ENCODE measurements around the gene CDYL2. TPM values are rescaled to one million over a fixed set of nuclear protein-coding genes. Genes with fewer than 3 reads are reported as not detected.

CDYL2 gene
- total RNA-seq, 4 donors from 2014 or later: 0.80 to 2.8 (median 1.8) TPM

DNA sequence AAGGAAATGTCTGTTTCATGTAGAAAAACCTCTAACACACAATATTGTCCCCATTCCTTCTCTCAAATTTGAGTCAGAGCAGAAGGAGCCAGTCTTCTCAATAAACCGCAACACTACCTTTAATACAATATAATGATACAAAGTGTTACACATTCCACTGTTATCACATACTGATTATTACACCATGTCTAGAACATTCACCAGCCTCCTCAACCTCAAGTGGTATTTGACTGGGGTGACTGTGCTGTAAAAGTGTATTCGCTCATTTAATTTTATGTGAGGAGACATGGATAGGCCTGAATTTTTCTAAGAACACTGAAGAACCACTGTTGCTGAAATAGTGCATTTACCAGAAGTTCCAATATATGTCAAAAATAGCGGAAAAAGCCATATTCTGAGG, 10.3 kb downstream of the CDYL2 start:
- in situ Hi-C loops (cut with MboI; ENCODE audit: low sequenced_read_pairs in 4 of 4): no loop called here
- H3K9me3 ChIP-seq: no peaks in the 10 kb centered on the region

DNA sequence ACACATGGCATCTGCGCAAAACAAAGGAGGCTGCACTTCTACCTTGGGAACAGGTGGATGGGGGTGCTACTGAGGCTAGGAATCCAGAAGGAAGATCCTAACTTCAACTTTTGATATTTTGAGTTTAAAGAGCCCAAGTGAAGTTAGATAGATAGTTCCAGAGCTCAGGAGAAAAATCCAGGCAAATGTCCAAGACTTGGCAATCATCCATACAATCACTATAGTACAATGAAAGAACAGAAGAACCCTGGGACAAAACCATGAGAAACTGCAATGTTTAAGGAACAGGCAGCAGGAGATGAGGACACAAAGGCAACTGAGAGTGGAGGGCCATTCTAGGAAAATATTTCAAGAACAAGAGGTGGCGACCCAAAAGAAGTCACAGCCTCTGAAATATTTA, 12.4 kb downstream of the CDYL2 start:
- no peak overlapping the region for H3K27ac ChIP-seq
- no peaks in the 10 kb centered on the region for H3K9me3 ChIP-seq
- no peaks in the 10 kb centered on the region for H3K4me1 ChIP-seq
- in situ Hi-C loops (cut with MboI; ENCODE audit: low sequenced_read_pairs in 4 of 4): no loop called here
- intact Hi-C loops (cut with DNase I; ENCODE audit: low total_unique reads): no loop called here
- ATAC-seq (no peak), DNase-seq (no peak)
- no peak overlapping the region for H3K4me3 ChIP-seq
- no peaks in the 10 kb centered on the region for H3K36me3 ChIP-seq
- no peak for TF ChIP-seq POLR2A (IDR thresholded peaks at IDR 0.05)
- TF ChIP-seq, protein P1, sequence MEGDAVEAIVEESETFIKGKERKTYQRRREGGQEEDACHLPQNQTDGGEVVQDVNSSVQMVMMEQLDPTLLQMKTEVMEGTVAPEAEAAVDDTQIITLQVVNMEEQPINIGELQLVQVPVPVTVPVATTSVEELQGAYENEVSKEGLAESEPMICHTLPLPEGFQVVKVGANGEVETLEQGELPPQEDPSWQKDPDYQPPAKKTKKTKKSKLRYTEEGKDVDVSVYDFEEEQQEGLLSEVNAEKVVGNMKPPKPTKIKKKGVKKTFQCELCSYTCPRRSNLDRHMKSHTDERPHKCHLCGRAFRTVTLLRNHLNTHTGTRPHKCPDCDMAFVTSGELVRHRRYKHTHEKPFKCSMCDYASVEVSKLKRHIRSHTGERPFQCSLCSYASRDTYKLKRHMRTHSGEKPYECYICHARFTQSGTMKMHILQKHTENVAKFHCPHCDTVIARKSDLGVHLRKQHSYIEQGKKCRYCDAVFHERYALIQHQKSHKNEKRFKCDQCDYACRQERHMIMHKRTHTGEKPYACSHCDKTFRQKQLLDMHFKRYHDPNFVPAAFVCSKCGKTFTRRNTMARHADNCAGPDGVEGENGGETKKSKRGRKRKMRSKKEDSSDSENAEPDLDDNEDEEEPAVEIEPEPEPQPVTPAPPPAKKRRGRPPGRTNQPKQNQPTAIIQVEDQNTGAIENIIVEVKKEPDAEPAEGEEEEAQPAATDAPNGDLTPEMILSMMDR (IDR thresholded peaks at IDR 0.05 in 4 of 5, conservative IDR thresholded peaks at IDR 0.05 in 1 of 5): no peak
- no peaks in the 10 kb centered on the region for H3K27me3 ChIP-seq

More for the DNA sequence above, 10.3 kb downstream of the CDYL2 start:
- H3K27ac ChIP-seq: no peak overlapping the region
- no peak for TF ChIP-seq POLR2A (IDR thresholded peaks at IDR 0.05)
- TF ChIP-seq, protein P1 (IDR thresholded peaks at IDR 0.05 in 4 of 5, conservative IDR thresholded peaks at IDR 0.05 in 1 of 5): no peak
- intact Hi-C loops (cut with DNase I; ENCODE audit: low total_unique reads): no loop called here
- no peak overlapping the region for H3K4me3 ChIP-seq
- H3K4me1 ChIP-seq: no peaks in the 10 kb centered on the region
- DNase-seq (no peak), ATAC-seq (no peak)
- H3K27me3 ChIP-seq: no peaks in the 10 kb centered on the region
- H3K36me3 ChIP-seq: no peaks in the 10 kb centered on the region

DNA sequence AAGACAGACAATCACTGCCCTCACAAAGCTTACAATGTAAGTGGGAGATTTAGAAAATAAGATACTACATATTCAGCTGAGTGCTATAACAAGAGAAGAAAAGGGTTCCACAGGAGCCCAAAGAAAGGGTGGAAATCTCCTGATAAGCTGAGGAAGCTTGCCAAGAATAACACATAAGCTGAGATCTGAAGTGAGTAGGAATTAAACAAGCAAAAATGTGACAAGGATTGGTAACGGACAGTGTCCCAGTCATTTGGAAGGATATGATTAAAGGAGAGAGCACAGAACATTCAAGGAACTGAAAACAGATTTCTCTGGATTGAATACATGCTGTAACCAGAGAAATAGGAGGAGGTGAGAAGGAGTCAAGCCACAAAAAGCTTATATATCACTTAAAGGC, 13.0 kb downstream of the CDYL2 start:
- DNase-seq (no peak), ATAC-seq (no peak)
- TF ChIP-seq, protein P1 (IDR thresholded peaks at IDR 0.05 in 4 of 5, conservative IDR thresholded peaks at IDR 0.05 in 1 of 5): no peak
- no peak for TF ChIP-seq POLR2A (IDR thresholded peaks at IDR 0.05)
- intact Hi-C loops (cut with DNase I; ENCODE audit: low total_unique reads): no loop called here
- in situ Hi-C loops (cut with MboI; ENCODE audit: low sequenced_read_pairs in 4 of 4): no loop called here
- Histone ChIP-seq H3K4me3 (no peak overlapping the region), H3K36me3 (no peaks in the 10 kb centered on the region), H3K4me1 (no peaks in the 10 kb centered on the region), H3K27me3 (no peaks in the 10 kb centered on the region), H3K9me3 (no peaks in the 10 kb centered on the region), H3K27ac (no peak overlapping the region)

DNA sequence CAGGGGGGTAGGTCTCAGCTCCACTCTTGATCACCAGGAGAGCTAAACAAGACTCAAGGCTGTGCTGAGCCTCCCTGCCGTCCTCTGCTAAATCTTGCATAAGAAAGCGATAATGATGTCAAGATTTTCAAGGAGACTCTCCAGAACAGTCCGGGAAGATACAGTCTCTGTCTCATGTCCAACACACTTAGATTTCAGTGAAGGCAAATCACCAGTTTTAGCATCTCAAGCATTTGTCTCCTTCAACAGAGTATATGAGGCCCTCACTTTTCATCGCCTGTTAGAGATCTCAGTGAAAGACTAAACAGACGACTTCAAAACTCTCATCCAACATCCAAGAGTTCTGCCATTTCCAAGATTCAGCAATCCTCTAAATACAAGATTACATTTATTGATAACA, 13.6 kb downstream of the CDYL2 start:
- intact Hi-C loops (cut with DNase I; ENCODE audit: low total_unique reads): no loop called here

More for the DNA sequence above, 13.6 kb downstream of the CDYL2 start:
- TF ChIP-seq POLR2A (IDR thresholded peaks at IDR 0.05): no peak
- TF ChIP-seq, protein P1 (IDR thresholded peaks at IDR 0.05 in 4 of 5, conservative IDR thresholded peaks at IDR 0.05 in 1 of 5): no peak
- Histone ChIP-seq H3K36me3 (no peaks in the 10 kb centered on the region), H3K27ac (no peak overlapping the region), H3K9me3 (no peaks in the 10 kb centered on the region), H3K4me1 (no peaks in the 10 kb centered on the region), H3K27me3 (no peaks in the 10 kb centered on the region), H3K4me3 (no peak overlapping the region)
- in situ Hi-C loops (cut with MboI; ENCODE audit: low sequenced_read_pairs in 4 of 4): no loop called here
- ATAC-seq (no peak), DNase-seq (no peak)
